Fibroblast of skin of right quadriceps (primary cell): ENCODE results near the gene RPL29.

ENCODE experiments used
- DNase-seq: peaks from one replicate; pipeline ENCODE4 v3.0.0-alpha.2; 2013

RPL29 gene

DNA sequence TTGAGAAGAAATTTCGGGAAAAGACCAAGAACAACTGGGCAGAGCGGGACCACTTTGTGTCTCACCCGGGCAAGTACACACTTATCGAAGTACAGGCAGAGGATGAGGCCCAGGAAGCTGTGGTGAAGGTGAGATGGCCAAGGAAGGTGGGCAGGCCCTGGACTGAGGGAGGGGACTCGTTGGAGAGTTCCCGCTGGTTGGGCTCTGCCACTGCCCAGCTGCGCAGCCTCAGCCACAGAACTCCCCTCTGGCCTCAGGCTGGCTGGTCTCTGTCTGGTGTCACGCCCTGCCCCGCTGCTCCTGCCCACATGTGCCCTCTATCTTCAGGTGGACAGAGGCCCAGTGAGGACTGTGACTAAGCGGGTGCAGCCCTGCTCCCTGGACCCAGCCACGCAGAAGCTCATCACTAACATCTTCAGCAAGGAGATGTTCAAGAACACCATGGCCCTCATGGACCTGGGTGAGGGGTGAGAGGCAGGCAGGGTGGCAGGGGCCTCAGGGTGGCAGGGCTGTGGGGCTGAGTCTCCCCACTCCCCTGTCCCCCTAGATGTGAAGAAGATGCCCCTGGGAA lies 51.2 kb downstream of the RPL29 start:
- no peak for DNase-seq
